ENCODE data around the gene CTBP2. TPM values are rescaled to one million over a fixed set of nuclear protein-coding genes. Genes with fewer than 3 reads are reported as not detected.

CTBP2 gene
- total RNA-seq, 1 donor from 2014 or later: 90.6 TPM

DNA sequence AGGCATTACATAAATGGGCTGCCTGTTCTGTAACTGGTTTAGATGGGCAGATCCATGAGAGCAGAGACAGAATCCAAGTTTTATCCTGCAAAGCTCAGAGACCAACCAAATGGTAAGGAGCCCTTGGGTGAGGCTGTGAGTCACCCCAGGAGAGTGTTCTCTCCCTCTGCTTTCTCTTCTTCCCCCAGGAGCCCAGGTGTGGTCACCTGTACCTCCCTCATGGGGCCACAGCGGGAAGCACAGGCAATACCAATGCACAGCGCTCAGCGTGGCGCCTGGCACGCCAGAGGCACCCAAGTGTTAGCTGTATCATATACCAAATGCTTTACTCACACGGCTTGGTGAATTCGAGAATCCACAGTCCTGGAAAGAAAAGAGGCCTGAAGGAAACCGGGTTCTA lies 39.4 kb downstream of the CTBP2 start:
- Mint-ChIP-seq H3K36me3 (ENCODE audit: low read depth) (peaks cover 4% of the 10 kb centered on the region), H3K27me3 (ENCODE audit: low read depth) (no peaks in the 10 kb centered on the region), H3K4me1 (ENCODE audit: low read depth) (peaks cover 86% of the 10 kb centered on the region), H3K4me3 (ENCODE audit: unreplicated experiment) (no peak overlapping the region), H3K9me3 (ENCODE audit: low read depth) (no peaks in the 10 kb centered on the region), H3K27ac (ENCODE audit: unreplicated experiment) (no peak overlapping the region)
- TF ChIP-seq CTCF (IDR thresholded peaks at IDR 0.05): no peak
- DNase-seq (ENCODE audit: low spot score): peak; percentile 59

DNA sequence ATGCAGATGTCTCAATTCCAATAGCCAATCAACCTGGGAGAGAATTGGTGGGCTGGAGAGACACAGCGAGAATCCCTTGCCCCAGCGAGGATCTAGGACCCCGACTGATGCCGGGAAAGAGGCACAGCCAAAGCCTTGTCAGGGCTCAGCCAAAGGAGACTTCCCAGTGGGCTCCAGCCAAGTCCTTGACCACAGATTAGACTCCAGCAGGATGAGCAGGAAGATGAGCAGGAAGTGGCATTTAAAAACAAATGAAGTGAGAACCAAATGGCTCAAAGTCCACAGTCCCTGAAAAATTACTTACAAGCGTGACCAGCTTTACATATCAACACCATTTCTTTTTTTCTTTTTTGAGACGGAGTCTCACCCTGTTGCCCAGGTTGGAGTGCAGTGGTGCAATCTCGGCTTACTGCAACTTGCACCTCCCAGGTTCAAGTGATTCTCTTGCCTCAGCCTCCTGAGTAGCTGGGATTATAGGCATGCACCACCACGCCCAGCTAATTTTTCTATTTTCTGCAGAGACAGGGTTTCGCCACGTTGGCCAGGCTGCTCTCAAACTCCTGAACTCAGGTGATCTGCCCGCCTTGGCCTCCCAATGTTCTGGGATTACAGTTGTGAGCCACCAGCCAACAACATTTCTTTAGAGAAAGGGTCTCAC lies 40.2 kb downstream of the CTBP2 start:
- DNase-seq (ENCODE audit: low spot score): no peak
- no peak for TF ChIP-seq CTCF (IDR thresholded peaks at IDR 0.05)
- Mint-ChIP-seq H3K4me3 (ENCODE audit: unreplicated experiment) (no peak overlapping the region), H3K27me3 (ENCODE audit: low read depth) (no peaks in the 10 kb centered on the region), H3K36me3 (ENCODE audit: low read depth) (peaks cover 4% of the 10 kb centered on the region), H3K4me1 (ENCODE audit: low read depth) (peaks cover 88% of the 10 kb centered on the region), H3K27ac (ENCODE audit: unreplicated experiment) (no peak overlapping the region), H3K9me3 (ENCODE audit: low read depth) (no peaks in the 10 kb centered on the region)

GRCh38 chr10:125118701-125119100 lies 41.7 kb downstream of the CTBP2 start:
- H3K27me3 Mint-ChIP-seq (ENCODE audit: low read depth): no peaks in the 10 kb centered on the region
- H3K9me3 Mint-ChIP-seq (ENCODE audit: low read depth): no peaks in the 10 kb centered on the region
- peaks cover 4% of the 10 kb centered on the region for H3K36me3 Mint-ChIP-seq (ENCODE audit: low read depth)
- H3K4me3 Mint-ChIP-seq (ENCODE audit: unreplicated experiment): no peak overlapping the region
- H3K27ac Mint-ChIP-seq (ENCODE audit: unreplicated experiment): peak overlapping the region; percentile 49
- peak; percentile 62 for DNase-seq (ENCODE audit: low spot score)
- H3K4me1 Mint-ChIP-seq (ENCODE audit: low read depth): peaks cover 86% of the 10 kb centered on the region
- no peak for TF ChIP-seq CTCF (IDR thresholded peaks at IDR 0.05)

GRCh38 chr10:125118011-125118611 lies 42.3 kb downstream of the CTBP2 start:
- Mint-ChIP-seq H3K9me3 (ENCODE audit: low read depth) (no peaks in the 10 kb centered on the region), H3K36me3 (ENCODE audit: low read depth) (peaks cover 4% of the 10 kb centered on the region), H3K27ac (ENCODE audit: unreplicated experiment) (peak overlapping the region; percentile 82), H3K4me1 (ENCODE audit: low read depth) (peaks cover 86% of the 10 kb centered on the region), H3K4me3 (ENCODE audit: unreplicated experiment) (peak overlapping the region; percentile 32), H3K27me3 (ENCODE audit: low read depth) (no peaks in the 10 kb centered on the region)
- no peak for TF ChIP-seq CTCF (IDR thresholded peaks at IDR 0.05)
- DNase-seq (ENCODE audit: low spot score): peak; percentile 63

- no peak overlapping the region for H3K4me3 Mint-ChIP-seq (ENCODE audit: unreplicated experiment)
- DNase-seq (ENCODE audit: low spot score): no peak
- H3K27ac Mint-ChIP-seq (ENCODE audit: unreplicated experiment): peak overlapping the region; percentile 82
- peaks cover 82% of the 10 kb centered on the region for H3K4me1 Mint-ChIP-seq (ENCODE audit: low read depth)
- no peaks in the 10 kb centered on the region for H3K27me3 Mint-ChIP-seq (ENCODE audit: low read depth)
- H3K36me3 Mint-ChIP-seq (ENCODE audit: low read depth): peaks cover 3% of the 10 kb centered on the region
- no peak for TF ChIP-seq CTCF (IDR thresholded peaks at IDR 0.05)
- H3K9me3 Mint-ChIP-seq (ENCODE audit: low read depth): no peaks in the 10 kb centered on the region
These were observed 43.6 kb downstream of the CTBP2 start for GRCh38 chr10:125116652-125117310.
